HG03354 (cell line): Measurements from ENCODE around the gene KRT71.
"Not testable (repeated sequence)": the region's sequence is repeated elsewhere in the genome, so short reads cannot be mapped to it uniquely, and the experiment has no call there.

Source experiments
- ATAC-seq: cut with Tn5 transposase; IDR thresholded peaks from one replicate; pipeline ENCODE4 v1.9.1; 2021; ENCODE audit warnings: mild to moderate bottlenecking; ENCODE audit not compliant: unreplicated experiment, poor library complexity, severe bottlenecking

Gene KRT71

DNA sequence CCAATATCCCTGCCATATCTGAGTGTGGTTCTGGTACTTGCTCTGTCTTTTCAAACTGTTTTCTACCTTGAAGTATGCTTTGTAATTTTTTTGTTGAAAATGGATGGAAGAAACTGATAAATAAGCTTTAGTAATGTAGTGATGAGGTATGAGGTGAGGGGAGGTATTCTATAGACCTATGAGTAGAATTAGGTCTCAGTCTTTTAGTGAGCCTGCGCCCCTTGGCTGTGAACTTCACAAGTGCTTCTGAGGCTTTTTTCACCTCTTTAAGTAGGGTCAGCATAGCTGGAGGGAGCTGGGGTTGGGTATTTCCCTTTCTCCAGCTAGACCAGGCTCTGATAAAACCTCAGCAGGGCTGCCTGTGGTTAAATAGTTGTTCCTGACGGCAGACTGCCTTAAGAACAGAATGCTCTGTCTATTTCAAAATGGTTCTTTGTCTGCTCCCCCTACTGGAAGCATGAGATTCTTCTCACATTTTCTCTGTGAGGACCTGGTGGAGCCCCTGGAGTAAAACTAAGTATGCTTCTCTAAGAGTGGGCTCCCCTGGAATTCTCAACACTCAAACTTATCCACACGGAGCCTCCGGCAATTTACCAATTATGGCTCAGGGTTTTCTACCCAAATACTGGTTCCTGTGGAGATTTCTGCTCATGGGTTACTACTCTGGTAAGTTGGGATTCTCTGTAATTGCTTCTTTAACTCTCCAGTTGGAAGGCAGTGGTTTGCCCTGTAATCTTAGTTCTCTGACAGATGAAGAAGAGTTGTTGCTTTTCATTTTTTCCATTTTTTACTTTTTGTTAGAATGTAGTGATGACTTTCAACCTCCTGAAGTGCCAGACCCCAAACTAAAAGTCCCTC lies 45.9 kb downstream of the KRT71 start:
- no peak for ATAC-seq

- ATAC-seq = no peak
These were observed 50.1 kb downstream of the KRT71 start for GRCh38 chr12:52502877-52503276.

DNA sequence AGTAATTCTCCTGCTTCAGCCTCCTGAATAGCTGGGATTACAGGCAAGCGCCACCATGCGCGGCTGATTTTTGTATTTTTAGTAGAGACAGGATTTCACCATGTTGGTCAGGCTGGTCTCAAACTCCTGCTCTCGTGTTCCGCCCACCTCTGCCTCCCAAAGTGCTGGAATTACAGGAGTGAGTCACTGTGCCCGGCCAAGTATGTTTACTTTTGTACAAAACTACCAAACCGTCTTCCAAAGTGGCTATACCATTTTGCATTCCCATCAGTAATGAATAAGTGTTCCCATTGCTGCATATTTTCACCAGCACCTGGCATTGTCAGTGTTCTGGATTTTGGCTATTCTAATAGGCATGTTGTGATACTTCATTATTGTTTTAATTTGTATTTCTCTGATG lies 51.5 kb downstream of the KRT71 start:
- ATAC-seq = no peak

GRCh38 chr12:52500574-52500973 lies 52.4 kb downstream of the KRT71 start:
- ATAC-seq = not testable (repeated sequence)

- ATAC-seq = no peak
These were observed 53.0 kb downstream of the KRT71 start for GRCh38 chr12:52499806-52500560.

DNA sequence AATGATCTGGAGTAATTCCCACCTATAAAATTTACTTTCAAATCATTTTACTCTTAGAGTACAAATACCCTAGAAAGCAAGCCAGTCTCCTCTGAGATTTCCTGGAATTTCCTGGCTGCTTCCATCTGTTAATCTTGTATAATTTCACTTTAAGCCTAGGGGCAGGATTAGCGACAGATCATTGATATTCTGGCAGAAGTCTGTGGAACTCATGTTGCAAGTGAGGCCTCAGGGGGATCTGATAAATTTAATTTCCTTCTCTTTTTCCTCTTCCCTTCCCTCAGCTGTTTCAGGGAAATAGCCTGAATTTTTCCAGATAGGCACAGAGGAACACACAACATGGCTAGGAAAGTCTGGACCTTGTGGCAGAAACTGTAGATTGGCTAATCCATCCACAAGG lies 54.0 kb downstream of the KRT71 start:
- ATAC-seq = no peak

DNA sequence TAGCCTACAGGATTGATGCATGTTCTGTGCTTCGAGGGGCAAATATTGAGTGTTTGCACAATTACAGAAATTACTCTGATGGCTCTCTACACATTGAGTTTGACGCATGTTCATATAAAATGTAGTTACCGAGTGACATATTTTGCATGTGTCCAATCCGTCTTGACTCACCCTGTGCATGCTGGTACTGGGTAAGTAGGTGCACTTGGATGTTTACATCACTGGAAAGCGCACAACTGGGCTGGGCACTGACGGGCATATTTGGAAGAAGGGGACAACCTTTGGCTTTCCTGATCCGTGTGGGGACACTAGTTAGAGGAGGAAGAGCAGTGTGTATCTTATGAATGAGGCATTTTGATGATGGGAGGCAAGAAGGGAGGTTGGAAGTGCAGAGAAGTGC lies 55.0 kb downstream of the KRT71 start:
- ATAC-seq = no peak

- no peak for ATAC-seq
These were observed 56.3 kb downstream of the KRT71 start for GRCh38 chr12:52496590-52497071.

DNA sequence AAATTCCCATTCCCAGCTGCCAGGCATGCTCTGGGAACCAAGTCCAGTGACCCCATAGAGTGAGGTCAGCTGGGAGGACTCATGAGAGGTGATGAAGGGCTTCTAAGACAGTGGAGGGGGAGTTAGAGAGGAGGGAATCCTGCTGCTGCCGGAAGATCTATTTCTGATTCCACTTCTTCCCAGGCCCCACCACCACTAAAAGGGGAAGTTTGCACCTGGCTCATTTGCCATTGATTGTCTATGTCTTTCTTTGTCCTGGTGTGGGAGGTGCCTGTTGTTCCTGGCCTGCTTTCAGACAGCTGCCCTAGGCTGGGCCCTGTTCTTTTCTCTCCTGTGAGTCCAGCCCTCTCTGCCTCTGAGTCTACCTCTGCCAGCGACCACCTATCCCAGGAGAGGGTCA lies 56.9 kb downstream of the KRT71 start:
- ATAC-seq = no peak

DNA sequence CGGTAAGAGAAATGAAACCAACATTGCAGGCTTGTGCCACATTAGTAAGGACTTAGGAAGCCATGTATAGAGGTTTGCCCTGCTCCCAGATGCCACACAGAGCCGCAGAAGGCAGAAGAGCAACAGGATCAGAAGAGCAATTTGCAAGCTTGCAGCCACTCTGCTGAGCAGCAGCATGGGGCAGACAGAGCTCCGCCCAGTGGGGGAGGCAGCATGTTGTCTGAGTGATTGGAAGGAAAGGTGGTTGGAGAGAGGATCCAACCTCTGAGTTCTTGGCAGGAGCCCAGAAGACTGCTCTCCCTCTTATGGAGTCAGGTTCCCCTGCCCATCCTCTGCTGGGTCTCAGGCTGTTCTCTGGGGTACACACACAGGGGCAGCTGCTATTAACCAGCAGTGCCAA lies 57.6 kb downstream of the KRT71 start:
- no peak for ATAC-seq

GRCh38 chr12:52494518-52494917 lies 58.4 kb downstream of the KRT71 start:
- ATAC-seq = no peak

DNA sequence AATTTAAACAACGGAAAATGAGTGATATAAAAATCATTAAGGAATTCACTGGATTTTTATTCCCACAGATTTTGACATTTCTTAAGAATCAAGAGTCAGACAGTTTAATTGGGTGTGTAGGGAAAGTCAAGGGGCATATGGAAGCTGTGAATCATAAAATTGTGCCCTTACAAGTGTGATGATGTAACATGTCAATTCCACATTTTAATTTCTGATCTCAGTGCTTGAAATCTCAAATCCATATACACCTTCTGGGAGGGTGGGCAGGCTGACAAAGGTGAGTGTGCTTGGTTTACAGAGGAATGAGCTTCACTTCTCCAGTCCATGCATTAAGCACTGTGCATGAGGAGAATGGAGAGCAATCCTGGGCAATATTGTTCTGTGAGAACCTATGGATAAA lies 58.8 kb downstream of the KRT71 start:
- ATAC-seq = no peak
